NCI-H2107 treated with DMSO at 0.1 percent for 48 hours (cell line): ENCODE measurements around the gene KRT77.
A peak's percentile ranks its signal among the peaks of the same experiment; 100 is the strongest.
"Not testable (repeated sequence)": the region's sequence is repeated elsewhere in the genome, so short reads cannot be mapped to it uniquely, and the experiment has no call there.

ENCODE experiments used
- DNase-seq: peaks from one replicate; lab custom pipeline; 2025; ENCODE audit not compliant: unreplicated experiment; lab: John Stamatoyannopoulos, UW

KRT77 gene

GRCh38 chr12:52703424-52703823, at the start of gene KRT77:
TSS of gene KRT77 (minus strand) at chr12:52703524. CDS start at chr12:52703434, 90 bp downstream.
- no peak for DNase-seq

GRCh38 chr12:52752516-52752915, 49.2 kb upstream of the KRT77 start:
- DNase-seq = no peak

DNA sequence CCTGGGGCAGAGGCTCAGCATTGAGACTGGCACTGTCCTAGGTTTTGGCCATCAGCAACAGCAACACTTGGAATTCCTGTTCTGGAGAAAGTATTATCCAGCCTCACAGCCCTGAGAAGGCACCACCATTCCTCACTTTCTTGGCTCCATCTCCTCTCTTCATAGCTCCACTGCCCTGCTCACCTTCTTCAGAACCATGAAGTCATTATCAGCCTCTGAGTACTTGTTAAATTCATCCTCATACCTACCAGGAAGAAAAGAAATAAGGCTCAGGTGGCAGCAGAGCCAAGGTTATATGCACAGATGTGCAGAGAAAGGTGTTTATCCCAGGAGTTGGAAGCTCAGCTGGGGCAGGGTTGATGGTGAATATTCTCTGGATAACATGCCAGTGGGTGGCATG, 48.5 kb upstream of the KRT77 start:
- DNase-seq = no peak

GRCh38 chr12:52750532-52750931, 47.2 kb upstream of the KRT77 start:
- not testable (repeated sequence) for DNase-seq

DNA sequence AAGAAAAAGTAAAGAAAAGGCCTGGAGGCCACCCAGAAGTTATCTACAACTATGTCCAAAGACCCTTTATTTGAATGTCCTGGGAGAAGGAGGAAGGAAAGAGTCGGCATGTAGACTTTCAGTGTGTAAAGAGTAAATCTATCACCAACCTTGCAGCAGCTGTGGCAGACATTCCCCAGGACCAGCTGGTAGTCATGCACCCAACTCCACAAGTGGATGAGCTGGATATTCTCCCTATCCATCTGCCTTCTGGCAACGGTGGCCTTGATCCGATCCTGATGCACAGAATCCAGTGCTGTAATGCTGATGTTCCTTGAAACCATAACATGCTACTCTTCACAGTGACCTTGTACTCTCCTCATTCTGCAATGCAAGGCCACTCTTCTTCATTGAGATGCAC, 46.5 kb upstream of the KRT77 start:
- DNase-seq = no peak

DNA sequence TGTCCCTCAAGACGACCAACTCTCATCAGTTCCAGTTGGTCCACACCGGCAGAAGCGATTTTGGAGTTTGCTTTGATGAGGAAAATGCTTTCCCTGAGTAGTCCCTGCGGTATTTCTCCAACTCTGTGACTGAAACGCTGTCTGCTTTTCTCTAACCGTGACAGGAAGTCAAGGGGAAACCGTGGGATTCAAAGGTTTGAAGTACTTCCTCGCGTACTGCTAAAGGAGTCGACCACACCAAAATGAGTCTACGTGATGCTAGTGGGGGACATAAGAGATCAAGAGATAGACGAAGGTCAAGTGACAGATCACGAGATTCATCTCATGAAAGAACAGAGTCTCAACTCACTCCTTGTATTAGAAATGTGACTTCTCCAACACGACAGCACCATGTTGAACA, 45.3 kb upstream of the KRT77 start:
- DNase-seq = no peak

- DNase-seq = no peak
Measured at GRCh38 chr12:52745554-52745953, 42.2 kb upstream of the KRT77 start.

- no peak for DNase-seq
Measured at GRCh38 chr12:52744493-52745156, 41.3 kb upstream of the KRT77 start.

DNA sequence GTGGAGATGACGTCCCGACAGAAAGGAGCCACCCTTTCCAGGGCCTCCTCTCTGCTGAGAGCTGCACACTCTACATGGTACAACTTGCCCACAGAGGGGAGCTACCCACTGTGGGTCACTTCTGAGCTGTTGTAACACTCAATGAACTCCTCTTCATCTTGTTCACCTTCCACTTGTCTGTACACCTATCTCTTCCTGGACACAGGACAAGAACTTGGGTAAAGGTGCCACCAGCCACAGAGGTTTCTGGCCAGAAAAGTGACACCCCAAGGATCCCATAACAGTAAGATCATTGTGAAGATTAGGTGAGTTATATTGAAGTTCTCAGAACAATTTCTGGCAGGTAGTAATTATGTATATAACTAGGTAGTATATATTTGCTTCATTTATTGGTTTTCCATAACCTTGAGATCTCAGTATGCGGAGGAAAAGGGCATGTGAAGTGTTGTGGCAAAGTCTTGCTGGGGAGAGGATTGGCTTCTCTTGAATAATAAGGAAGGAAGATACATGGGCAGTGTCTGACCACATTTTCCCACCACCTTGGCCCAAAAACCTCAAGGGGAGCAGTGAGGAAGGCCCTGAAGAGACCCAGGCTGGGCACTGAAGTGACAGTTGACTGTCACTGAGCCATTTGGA, 39.6 kb upstream of the KRT77 start:
- DNase-seq = no peak

DNA sequence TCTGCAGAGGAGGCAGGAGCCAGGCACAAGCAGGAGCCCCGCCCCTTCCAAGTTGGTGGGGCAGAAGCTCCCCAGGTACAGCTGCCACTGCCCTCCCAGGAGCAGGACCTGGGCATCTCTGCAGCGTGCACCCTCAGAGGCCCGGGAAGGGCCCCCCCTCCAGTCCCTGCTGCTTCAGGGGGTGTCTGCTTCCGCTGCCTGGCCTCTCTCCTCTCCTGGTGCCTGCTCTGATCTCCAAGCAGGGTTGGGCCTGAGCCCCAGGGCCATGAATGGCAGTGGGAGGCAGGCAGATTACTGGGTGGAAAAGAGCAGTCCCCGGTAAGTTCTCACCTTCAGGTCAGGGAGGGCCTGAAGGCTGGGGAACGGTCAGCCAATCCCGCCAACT, 38.9 kb upstream of the KRT77 start:
- DNase-seq = no peak

DNA sequence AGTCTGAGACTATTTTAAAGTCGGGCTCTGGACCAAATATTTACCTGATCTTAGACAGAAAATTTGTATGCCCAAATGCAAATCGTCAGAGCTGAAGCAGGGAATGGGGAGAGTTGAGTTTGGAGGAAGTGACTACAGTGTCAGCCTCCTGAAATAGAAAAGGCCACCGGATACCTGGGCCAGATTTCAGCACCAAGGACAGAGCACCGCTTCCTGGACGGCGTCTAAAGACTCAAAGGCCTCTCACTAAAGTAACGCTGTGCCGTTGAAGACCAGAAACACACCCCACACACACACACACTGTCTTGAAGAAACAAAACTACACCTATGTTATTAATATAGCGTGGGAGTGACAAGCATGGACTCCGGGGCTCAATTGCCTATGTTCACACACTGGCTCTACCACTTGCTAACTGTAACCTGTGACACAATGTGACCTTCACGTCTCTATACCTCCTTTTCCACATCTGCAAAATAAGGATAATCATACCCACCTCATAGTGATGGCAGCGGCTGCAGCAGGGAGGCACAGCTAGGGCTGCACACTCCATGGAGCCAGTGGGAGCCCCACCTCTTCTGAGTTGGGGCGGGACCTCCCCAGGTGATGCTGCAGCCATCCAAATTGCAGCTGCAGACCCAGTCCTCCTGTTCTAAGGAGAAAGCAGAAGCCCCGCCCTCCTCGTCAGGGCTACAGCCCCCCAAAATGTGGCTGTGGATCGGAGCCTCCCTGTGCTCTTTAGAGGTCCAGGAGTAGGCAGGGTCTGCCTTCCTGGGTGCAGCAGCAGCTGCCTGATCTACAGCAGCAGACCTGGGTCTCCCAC, 38.3 kb upstream of the KRT77 start:
- no peak for DNase-seq

GRCh38 chr12:52740584-52740983, 37.3 kb upstream of the KRT77 start:
- peak; percentile 84 for DNase-seq

DNA sequence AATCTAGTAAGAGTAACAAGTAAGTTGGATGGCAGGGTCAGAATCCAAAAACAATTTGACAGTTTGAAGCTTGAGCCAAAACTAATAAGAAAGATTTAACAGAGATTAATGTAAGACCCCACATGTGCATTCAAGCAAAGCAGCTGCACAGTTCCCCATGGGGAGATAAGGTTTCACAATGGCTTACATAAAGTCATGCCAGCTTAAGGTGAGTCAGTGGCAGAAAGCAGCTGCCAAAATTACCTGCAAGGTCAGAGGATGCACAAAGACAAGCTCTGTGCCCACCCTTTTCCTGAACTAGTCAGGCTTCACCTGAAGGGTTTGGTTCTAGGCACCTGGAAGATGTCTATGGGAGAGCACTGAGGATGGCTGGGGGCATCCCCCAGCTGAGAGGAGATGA, 36.6 kb upstream of the KRT77 start:
- peak; percentile 62 for DNase-seq

DNA sequence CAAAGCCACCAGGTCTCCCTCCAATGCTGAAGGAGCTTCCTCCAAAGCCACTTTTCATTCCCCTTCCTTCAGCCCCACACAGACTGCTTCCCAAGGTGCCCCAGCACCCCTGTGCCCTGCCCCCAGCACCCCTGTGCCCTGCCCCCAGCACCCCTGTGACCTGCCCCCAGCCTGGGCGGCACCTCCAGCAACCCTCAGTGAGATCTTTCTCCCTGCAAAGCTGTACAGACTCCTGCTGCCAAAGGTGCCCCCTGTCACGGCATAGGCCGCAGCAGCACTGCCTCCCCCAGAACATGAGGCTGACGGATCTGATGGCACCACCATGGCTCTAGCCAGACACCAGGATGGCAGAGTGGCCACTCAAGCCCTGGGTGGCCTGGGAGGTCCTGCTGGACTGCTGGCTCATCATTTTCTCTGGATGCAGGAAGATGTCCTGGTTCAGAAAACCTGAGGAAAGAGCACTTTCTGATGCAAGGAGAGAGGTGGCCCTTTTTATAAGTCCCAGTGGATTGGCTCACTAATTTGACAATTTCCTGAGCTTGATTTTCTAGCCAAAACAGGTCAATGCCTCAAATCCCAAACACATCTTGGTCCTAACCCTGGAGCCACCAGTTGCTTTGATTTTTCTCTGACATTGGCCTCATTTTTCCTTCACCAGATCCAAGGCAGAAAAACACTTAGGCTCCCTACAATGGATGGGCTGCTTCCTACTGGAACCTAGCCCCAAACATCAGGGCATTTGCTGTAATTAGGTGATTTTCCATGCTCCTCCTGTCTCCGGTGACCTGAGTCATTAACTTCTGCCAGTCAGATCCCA, 32.7 kb upstream of the KRT77 start:
- no peak for DNase-seq

DNA sequence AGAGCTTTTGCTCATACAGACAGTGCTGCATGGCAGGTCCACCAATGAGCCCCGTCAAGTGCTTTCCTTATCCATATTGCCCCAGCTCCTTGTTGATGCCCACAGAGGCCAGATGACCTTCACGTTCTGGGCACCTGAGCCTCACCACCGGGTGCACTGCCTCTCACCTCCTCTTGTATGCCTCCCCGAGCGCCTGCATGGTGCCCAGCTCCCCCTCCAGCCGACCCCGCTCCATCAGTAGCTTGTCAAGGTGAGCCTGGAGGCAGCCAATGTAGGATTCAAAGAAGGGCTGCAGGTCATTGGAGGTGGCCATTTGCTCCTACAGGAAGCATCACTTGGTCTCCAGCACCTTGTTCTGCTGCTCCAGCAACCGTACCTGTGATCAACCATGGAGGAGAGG, 31.8 kb upstream of the KRT77 start:
- no peak for DNase-seq

DNA sequence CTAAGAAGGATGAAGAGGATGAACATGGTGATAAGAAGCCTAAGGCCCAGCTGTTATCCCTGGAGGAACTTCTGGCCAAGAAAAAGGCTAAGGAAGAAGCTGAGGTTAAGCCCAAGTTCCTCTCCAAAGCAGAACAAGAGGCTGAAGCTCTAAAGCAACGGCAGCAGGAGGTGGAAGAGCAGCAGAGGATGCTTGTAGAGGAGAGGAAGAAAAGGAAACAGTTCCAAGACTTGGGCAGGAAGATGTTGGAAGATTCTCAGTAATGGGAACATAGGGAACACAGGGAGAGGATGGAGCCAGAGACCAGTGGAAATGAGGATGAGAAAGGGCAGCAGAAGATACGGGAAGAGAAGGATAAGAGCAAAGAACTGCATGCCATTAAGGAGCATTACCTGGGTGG, 27.5 kb upstream of the KRT77 start:
- no peak for DNase-seq

- no peak for DNase-seq
Measured at GRCh38 chr12:52730383-52730782, 27.1 kb upstream of the KRT77 start.

DNA sequence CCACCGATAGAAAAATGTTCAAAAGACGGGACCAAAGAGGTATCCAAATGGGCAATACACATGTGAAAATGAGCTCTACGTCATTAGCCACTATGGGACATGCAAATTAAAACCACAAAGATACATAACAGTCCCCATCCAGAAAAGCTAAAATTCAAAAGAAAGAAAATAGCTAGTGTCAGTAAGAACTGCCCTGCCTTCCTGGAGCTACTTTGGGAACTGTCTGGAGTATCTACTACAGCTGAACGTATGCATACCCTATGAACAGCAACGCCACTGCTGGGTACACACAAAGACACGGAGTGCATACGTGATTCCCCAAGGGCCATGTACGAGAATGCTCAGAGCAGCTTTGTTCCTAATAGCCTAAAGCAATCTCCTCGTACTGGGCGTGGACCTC, 25.8 kb upstream of the KRT77 start:
- DNase-seq = no peak

DNA sequence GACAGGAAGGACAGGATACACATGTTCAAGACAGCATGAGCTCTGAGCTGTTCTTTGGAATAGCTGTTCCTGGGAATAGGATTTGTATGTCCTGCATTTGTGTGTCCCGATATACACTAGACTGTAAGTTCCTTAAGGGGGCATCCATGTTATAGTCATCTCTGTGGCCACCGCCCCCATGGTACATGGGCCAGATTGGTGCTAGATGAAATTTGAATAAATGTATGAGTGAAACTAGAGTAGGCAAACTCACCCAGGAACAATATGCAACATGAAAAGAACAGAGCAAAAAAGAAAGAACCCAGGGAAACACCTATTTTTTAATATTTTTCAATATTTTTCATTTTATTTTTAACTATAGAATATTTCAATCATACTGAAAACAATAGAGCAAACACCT, 25.1 kb upstream of the KRT77 start:
- no peak for DNase-seq

DNA sequence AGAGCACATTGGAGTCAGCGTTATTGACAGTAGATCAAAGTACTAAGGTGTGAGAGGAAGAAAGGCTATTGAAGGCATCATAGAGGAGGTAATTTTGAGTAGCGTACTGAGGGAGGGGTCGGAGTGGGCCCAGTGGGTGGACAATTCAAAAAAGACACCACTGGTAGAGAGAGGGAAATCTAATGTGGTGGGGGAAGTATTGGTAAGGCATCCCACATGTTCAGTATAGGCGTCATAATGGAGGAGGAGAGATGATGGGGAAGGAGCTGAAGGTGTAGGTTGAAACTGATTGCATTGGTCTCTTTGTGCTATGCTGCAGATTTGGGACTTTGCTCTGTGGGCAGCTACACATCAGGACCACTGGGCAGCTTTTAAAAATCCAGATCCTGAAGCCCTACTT, 23.7 kb upstream of the KRT77 start:
- no peak for DNase-seq

DNA sequence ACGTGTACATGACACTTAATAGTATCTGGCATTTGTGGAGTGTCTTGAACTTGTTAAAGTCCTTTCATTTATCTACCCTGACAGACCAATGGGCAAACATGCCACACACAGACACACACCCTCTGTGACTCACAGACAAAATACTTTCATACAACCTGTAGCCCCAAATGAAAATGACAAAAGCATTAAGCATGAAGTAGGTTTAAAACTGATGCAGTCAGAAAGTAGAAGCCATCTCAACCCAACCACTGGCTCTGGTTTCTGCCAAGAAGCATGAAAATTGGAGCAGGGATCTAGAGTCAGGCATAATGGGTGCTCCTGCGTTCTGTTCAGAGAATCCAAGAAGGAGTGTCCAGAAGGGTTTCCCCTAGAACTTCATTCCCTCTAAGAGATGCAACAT, 23.1 kb upstream of the KRT77 start:
- no peak for DNase-seq
